HEK293 (cell line): ENCODE results near the gene NCKAP5.

Experiments
- CTCF ChIA-PET: fragments of 350-600 bp; formaldehyde crosslinking; extraction: SDS; loops from one replicate; lab custom pipeline; 2021; ENCODE audit warnings: antibody characterized with exemption; lab: Yijun Ruan, JAX
- POLR2A ChIA-PET: fragments of 300-600 bp; formaldehyde crosslinking; extraction: SDS; loops from one replicate; lab custom pipeline; 2020; ENCODE audit warnings: antibody characterized with exemption, inconsistent platforms; lab: Yijun Ruan, JAX
- H3K27ac ChIP-seq: fragments of 200-500 bp; sonication (Bioruptor generic); 2 replicates; pipeline ENCODE4 v1.5.1; 2014; ENCODE audit warnings: low read depth, low read length, control low read depth, inconsistent platforms; ENCODE audit errors: extremely low read depth
- H3K36me3 ChIP-seq, 2 experiments: fragments of 200-500 bp in 1 of 2; sonication (Bioruptor generic) in 1 of 2; 1 replicate in 1 of 2; 2 replicates in 1 of 2; pipeline ENCODE4 v1.5.1; 2014 to 2017; ENCODE audit warnings: inconsistent platforms in 2 of 2, low read length in 2 of 2; ENCODE audit not compliant: control insufficient read depth in 2 of 2, insufficient read depth in 1 of 2
- H3K4me1 ChIP-seq: fragments of 200-500 bp; sonication (Bioruptor generic); 2 replicates; pipeline ENCODE4 v1.5.1; 2014; ENCODE audit warnings: mild to moderate bottlenecking, low read length, inconsistent platforms; ENCODE audit not compliant: control insufficient read depth, insufficient read depth
- H3K4me3 ChIP-seq: 2 replicates; pipeline ENCODE4 v1.5.1; 2011; ENCODE audit warnings: low read depth, mild to moderate bottlenecking, control low read depth, low read length, moderate library complexity
- H3K9me3 ChIP-seq: fragments of 200-500 bp; sonication (Bioruptor generic); 2 replicates; pipeline ENCODE4 v1.5.1; 2014; ENCODE audit warnings: low read depth, low read length, inconsistent platforms; ENCODE audit not compliant: control insufficient read depth, insufficient read depth
- GLIS1 ChIP-seq: fragments of 450-650 bp; formaldehyde crosslinking; IDR thresholded peaks from 2 replicates; pipeline ENCODE4 v1.5.1; 2016; ENCODE audit warnings: missing biosample characterization, missing genetic modification characterization
- HIC1 ChIP-seq: fragments of 450-650 bp; formaldehyde crosslinking; IDR thresholded peaks from 2 replicates; pipeline ENCODE4 v1.5.1; 2016; ENCODE audit warnings: missing biosample characterization, missing genetic modification characterization
- HOXD13 ChIP-seq: sonication (generic); formaldehyde crosslinking; IDR thresholded peaks from 2 replicates; pipeline ENCODE4 v1.8.0; 2022; ENCODE audit warnings: missing genetic modification reagents, borderline replicate concordance
- PATZ1 ChIP-seq: fragments of 450-650 bp; formaldehyde crosslinking; IDR thresholded peaks from 2 replicates; pipeline ENCODE4 v1.5.1; 2016; ENCODE audit warnings: missing biosample characterization, missing genetic modification characterization
- RBAK ChIP-seq: fragments of 450-650 bp; formaldehyde crosslinking; IDR thresholded peaks from 2 replicates; pipeline ENCODE4 v1.5.1; 2016; ENCODE audit warnings: missing biosample characterization, missing genetic modification characterization
- SP7 ChIP-seq: fragments of 450-650 bp; formaldehyde crosslinking; IDR thresholded peaks from 2 replicates; pipeline ENCODE4 v1.5.1; 2016; ENCODE audit warnings: missing biosample characterization, missing genetic modification characterization
- TCF7L2 ChIP-seq: IDR thresholded peaks from 2 replicates; pipeline ENCODE4 v1.6.1; 2011; ENCODE audit warnings: low read depth, mild to moderate bottlenecking, inconsistent platforms, low read length, moderate library complexity, borderline replicate concordance
- YY2 ChIP-seq: fragments of 450-650 bp; formaldehyde crosslinking; IDR thresholded peaks from 2 replicates; pipeline ENCODE4 v1.5.1; 2016; ENCODE audit warnings: missing biosample characterization, missing genetic modification characterization
- ZNF2 ChIP-seq: fragments of 450-650 bp; formaldehyde crosslinking; IDR thresholded peaks from 2 replicates; pipeline ENCODE4 v1.5.1; 2016; ENCODE audit warnings: missing biosample characterization, missing genetic modification characterization
- ZNF26 ChIP-seq: fragments of 450-650 bp; formaldehyde crosslinking; IDR thresholded peaks from 2 replicates; pipeline ENCODE4 v1.5.1; 2016; ENCODE audit warnings: missing biosample characterization, missing genetic modification characterization
- ZNF280D ChIP-seq: fragments of 450-650 bp; formaldehyde crosslinking; IDR thresholded peaks from 2 replicates; pipeline ENCODE4 v1.5.1; 2016; ENCODE audit warnings: missing biosample characterization, missing genetic modification characterization
- ZNF292 ChIP-seq: fragments of 450-650 bp; formaldehyde crosslinking; IDR thresholded peaks from 2 replicates; pipeline ENCODE4 v1.5.1; 2016; ENCODE audit warnings: low read depth, missing biosample characterization, missing genetic modification characterization, borderline replicate concordance
- ZNF510 ChIP-seq: fragments of 450-650 bp; formaldehyde crosslinking; IDR thresholded peaks from 2 replicates; pipeline ENCODE4 v1.5.1; 2018; ENCODE audit warnings: mild to moderate bottlenecking, missing genetic modification characterization, missing biosample characterization; ENCODE audit not compliant: insufficient replicate concordance
- ZNF548 ChIP-seq: fragments of 450-650 bp; formaldehyde crosslinking; IDR thresholded peaks from 2 replicates; pipeline ENCODE4 v1.5.1; 2016; ENCODE audit warnings: missing biosample characterization, missing genetic modification characterization
- ZNF645 ChIP-seq: fragments of 450-650 bp; formaldehyde crosslinking; IDR thresholded peaks from 2 replicates; pipeline ENCODE4; 2016; ENCODE audit warnings: missing biosample characterization, missing genetic modification characterization
- ZNF747 ChIP-seq: fragments of 450-650 bp; formaldehyde crosslinking; IDR thresholded peaks from 2 replicates; pipeline ENCODE4 v1.5.1; 2016; ENCODE audit warnings: missing biosample characterization, missing genetic modification characterization

The NCKAP5 gene

GRCh38 chr2:133411101-133411500 is 157.2 kb downstream of the NCKAP5 start (continued):
- no peak for TF ChIP-seq ZNF280D
- TF ChIP-seq HIC1 = no peak
- TF ChIP-seq ZNF747 (tag by site-specific recombination) = no peak
- no peak for TF ChIP-seq ZNF26
- no peak for TF ChIP-seq ZNF292
- TF ChIP-seq YY2 (tag by site-specific recombination) = no peak
- no peak for TF ChIP-seq ZNF510 (tag by site-specific recombination)
- TF ChIP-seq GLIS1 (tag by site-specific recombination) = no peak

- no peak for TF ChIP-seq ZNF2 (tag by site-specific recombination)
- TF ChIP-seq RBAK (tag by site-specific recombination) = no peak
- no peak for TF ChIP-seq SP7 (tag by site-specific recombination)
- TF ChIP-seq TCF7L2 = no peak
- TF ChIP-seq ZNF548 (tag by site-specific recombination) = no peak
- TF ChIP-seq HOXD13 (CRISPR knock-in tag) = no peak
- TF ChIP-seq, all 188 proteins: peak for 0
- no peak overlapping the region for H3K4me3 ChIP-seq
- no peaks in the 10 kb centered on the region for H3K4me1 ChIP-seq
- H3K36me3 ChIP-seq = no peaks in the 10 kb centered on the region
- ChIA-PET CTCF (interaction anchor here (0.5 kb wide), 1 partner anchor 477 kb away, joined by 3 read pairs; no protein-coding TSS in a partner anchor), POLR2A (no interaction called here)
- no peaks in the 10 kb centered on the region for H3K9me3 ChIP-seq
- H3K27ac ChIP-seq = no peak overlapping the region
These were observed 158.5 kb downstream of the NCKAP5 start for GRCh38 chr2:133409581-133410285.

- no peaks in the 10 kb centered on the region for H3K4me1 ChIP-seq
- no peak overlapping the region for H3K4me3 ChIP-seq
- ChIA-PET POLR2A (no interaction called here), CTCF (interaction anchor here (1.0 kb wide), 1 partner anchor 151 kb away, joined by 3 read pairs; no protein-coding TSS in a partner anchor)
- no peak overlapping the region for H3K27ac ChIP-seq
- H3K36me3 ChIP-seq = no peaks in the 10 kb centered on the region
- H3K9me3 ChIP-seq = no peaks in the 10 kb centered on the region
- TF ChIP-seq ZNF645 (tag by site-specific recombination) = no peak
- TF ChIP-seq PATZ1 (tag by site-specific recombination) = no peak
These were observed 159.6 kb downstream of the NCKAP5 start for GRCh38 chr2:133408671-133409070.
